GM18502 (cell line): Measurements from ENCODE around the gene MAPK7.

Source experiments
- ATAC-seq: cut with Tn5 transposase; IDR thresholded peaks from one replicate; pipeline ENCODE4 v1.9.1; 2021; ENCODE audit warnings: mild to moderate bottlenecking; ENCODE audit not compliant: unreplicated experiment, poor library complexity

Gene MAPK7

DNA sequence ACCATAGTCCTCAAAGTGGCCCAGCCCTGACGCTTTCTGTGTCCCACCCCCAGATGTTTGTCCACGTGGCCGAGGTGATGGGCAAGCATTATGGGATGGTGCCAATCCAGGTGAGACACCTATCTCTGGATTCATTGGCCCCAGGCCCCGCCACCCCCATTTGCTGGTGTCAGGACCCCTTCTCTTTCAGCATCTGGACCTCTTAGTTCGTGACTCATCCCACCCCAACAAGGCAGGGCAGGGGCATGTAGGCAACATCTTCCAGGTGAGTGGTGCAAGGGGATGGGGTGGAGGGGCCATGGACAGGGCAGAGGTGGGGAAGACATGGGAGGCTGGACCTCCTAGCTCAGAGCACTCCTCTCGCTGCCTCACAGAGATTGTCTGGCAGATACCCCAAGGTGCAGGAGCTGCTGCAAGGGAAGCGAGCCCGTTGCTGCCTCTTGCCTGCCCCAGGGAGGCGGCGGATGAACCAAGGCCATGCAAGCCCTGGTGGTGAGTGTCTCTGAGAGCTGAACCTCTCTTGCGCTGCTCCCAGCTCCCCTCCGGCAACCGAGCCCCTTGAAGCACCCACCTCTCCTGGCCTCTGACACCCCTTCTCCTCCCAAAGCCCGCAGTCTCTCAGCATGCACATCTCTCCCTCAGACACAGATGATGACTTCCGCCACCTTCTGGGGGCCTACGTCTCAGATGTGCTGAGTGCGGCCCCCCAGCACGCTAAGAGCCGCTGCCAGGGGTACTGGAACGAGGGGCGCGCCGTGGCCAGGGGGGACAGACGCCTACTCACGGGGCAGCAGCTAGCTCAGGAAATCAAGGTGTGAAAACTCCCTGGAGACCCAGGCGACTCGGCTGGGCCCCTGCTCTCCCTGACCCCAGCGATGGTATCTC lies 36.3 kb downstream of the MAPK7 start:
- ATAC-seq = no peak

DNA sequence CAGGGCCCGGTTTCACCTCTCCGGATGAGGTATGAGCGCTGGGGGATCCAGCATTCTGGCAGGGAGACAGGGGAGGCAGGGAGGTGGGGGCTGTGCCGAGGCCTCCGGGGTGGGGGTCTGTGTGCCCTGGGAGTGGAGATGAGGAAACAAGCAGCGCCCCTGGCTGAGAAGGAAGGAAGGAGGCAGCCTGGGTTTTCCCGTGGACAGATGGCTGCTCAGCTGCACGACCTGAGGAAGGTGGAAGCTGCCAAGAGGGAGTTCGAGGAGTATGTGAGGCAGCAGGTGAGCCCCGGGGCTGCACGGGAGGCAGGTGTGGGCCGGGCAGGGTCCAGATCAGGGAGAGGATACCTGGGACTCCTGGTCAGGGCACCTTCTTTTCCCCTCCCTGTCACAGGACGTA lies 37.0 kb downstream of the MAPK7 start:
- no peak for ATAC-seq

DNA sequence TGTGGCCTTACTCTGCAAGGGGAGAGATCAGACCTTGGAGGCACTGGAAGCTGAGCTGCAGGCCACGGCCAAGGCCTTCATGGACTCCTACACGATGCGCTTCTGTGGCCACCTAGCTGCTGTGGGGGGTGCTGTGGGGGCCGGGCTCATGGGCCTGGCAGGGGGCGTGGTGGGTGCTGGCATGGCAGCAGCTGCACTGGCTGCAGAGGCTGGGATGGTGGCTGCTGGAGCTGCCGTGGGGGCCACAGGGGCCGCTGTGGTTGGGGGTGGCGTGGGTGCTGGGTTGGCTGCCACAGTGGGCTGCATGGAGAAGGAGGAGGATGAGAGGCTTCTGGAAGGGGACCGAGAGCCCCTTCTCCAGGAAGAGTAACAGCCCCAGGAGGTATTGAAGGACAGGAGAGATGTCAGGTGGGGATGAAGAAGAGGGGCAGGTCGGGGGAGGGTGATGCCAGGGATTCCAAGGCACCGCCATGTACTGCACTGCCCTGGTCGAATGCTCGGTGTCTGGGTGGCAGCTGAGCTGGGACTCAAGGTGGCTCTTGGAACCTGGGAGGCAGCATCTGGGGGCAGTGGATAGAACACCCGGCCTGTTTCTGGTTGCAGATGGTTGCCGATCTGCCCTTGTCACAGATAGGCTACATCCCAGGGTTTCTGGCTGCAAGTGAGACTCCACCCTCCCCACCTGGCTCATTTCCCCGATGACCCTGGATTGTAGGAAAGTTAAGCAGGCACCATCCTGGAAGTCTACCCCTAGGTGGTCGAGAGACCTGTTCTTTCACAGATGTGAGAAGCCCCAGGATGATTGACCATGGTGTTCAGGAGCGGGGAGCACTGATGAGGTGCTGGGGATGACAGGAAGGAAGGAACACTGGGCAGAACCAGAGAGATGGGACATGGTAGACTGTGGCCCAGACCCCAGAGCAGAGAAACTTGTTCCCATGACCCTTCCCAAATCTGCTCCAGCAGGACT lies 37.8 kb downstream of the MAPK7 start:
- no peak for ATAC-seq

DNA sequence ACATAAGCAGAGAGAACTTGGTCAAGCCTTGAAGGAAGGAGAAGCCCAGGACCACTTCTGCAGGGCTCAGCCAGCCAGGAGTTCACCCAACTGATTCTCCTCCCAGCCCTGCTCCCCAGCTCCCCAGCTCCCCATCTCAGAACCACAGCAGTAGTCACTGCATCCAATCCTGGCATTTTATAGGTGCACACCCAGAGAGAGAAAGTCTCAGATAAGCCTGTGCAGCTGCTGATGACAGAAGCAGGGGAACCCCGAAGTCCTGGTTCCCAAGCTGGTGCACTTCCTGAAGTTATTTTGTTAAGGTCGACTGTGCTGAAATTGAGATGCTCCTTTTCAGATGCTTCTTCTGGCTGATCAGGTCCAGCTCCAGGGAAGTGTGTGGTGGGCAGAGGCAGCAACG lies 39.3 kb downstream of the MAPK7 start:
- ATAC-seq = no peak

DNA sequence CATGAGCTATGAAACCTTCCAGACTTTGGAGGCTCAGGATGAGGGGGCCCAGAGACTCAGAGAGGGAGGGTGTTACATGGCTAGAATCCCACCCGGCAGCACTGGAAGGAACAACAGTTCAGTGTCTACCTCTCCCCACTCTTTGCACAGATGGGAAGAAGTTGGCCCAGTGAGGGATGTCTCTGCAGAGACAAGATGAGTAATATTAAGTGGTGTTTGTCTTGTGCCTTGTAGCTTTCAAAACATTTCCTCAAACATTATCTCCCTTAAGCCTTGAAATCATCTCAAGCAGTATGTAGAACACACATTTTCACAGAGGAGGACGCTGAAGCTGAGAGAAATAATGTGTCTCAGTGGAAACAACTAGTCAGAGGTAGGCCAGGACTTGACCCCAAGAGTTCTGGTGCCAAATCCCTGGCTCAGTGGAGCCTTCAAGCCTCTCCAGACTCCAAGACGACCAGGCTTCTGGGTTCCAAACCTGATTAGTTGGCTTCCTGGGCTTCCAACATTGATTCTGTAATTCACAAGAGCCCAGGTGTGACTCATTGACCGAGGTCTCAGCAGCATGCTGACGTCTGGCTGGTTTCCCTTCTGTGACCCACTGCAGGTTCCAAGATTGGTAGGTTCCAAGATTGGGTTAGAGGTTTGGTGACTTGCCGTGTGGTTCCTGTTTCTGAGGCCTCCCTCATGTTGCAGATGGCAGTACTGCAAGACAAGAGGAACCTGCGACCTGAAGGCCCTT lies 40.1 kb downstream of the MAPK7 start:
- ATAC-seq = no peak

DNA sequence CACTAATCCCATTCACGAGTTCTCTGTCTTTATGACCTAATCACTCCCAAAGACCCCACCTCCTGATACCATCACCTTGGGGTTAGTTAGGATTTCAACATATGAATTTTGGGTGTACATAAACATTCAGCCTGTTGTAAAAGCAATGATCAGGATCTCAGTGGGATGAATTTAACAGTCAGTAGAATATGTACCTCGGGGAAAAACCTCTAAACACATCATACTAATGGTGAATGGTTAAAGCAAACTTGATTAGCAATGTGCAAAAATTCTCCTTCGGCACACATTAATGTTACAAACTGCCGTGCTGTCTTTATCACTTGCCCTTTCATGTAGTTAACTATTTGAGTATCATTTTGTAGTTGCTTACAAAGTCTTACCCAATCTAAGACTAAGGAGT lies 42.9 kb downstream of the MAPK7 start:
- no peak for ATAC-seq

DNA sequence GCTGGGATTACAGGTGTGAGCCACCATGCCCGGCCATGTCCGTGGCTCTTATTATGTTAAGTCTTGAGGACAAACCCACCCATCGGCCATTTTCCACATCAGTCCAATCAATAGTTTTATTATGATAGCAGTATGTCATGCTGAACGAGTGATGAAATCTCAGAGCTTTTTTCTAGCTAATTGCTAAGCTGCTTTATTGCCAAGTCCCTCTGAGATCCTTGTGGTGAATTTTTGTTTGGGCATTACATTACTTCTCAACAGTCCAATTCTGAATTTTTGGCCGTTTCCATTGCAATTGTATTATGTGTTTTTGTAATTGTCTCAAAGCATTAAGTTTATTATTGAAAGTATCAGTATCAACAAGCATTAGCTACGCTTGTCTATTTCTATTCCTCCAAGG lies 43.6 kb downstream of the MAPK7 start:
- ATAC-seq = no peak

DNA sequence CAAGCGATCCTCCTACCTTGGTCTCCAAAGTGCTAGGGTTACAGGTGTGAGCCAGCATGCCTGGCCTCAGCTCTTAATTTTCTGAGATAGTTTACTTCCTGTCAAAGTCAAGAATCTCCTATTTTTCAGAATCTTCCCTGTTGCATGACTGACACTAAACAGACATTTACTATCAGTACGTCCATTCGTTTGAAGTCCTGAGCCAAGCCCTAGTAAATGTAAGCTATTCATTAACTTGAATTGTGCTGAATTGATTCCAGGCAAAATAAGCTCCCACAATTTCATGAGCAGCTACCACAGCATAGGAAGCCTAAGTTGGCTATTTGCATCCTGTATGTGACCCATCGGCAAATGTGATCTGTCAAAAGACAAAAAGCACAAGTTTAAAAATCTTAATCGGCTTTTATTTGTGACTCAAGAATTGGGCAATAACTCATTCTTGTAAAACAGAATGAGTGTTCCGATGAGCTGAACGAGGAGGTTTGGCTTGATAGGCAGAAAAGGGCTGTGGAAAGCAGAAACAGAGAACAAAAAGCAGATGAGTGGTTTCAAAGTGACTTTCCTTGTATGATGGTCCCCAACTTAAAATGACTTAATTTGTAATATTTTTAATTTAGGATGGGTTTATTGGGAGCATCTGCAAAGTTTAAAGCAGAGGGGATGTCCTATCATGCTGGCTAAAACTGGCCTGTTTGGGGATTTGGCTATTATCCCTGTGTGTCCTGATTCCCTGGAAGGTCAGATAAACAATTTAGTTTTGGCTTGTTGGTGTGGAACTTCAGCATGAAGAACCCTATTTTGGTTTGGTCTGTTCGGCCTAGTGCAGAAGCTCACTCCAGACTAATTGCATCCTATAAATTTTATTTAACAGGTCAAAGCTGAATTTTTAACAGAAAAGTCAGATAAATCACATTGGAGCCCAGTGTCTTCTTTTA lies 46.9 kb downstream of the MAPK7 start:
- ATAC-seq = no peak

DNA sequence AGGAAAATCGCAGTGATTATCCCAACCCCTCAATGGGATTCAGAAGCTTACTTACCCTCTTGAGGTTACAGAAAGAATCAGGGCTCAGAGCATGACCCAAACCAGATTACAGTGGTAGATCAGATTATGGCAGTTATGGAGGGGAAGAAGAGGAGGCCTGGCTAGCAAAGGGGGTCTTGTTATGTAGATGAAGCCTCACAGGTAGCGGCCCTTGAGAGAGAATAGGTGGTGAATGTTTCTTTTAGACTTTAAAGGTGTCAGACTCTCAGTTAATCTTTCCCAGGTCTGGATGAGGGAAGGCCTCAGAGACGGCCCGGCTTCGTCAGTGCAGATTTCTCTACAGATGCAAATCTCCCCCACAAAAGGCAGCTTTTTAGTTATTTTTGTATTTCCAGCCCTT lies 48.3 kb downstream of the MAPK7 start:
- no peak for ATAC-seq

DNA sequence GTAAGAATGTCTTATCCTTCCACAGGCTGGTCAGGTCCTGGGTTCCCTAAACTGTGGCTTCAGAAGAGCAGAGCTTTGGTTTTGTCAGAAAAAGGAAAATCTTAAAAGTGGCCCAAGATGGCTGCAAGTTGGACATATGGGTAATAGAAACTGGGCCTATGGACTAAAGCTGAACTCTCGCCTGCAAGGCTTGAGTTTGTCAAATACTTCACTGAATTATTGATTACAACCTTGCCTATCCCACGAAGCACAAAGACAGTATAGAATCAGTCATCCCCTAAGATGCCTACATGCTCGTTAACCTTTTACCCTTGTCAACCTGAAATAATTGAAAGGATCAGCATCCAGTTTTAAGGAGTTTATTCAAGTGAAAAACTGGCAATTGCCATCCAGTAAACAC lies 53.4 kb downstream of the MAPK7 start:
- ATAC-seq = no peak
